Iris pigment epithelial cell (primary cell): Measurements from ENCODE around the gene MARF1.
"Not testable (repeated sequence)": the region's sequence is repeated elsewhere in the genome, so short reads cannot be mapped to it uniquely, and the experiment has no call there.

Experiments used
- DNase-seq: peaks from one replicate; pipeline ENCODE4 v3.0.0-alpha.2; 2011; ENCODE audit warnings: low read depth

The MARF1 gene

DNA sequence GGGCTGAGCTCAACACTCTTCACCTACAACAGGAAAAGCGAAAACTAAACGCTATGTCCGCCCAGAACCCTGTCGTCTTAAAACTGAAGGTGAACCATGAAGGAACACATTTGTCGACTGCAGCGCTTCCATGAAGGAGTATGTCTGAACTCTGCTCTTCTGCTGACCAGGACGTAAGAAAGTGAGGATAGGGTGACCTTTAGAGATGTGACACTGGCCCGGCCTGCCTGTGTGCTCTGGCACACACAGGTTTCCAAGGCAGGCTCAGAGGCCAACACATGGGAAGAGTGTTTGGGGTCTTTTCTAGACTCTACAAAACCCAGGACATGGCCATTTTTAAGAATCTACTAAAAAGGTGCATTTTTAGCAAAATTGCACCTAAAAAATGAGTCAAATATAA lies 21.1 kb downstream of the MARF1 start:
- no peak for DNase-seq

DNA sequence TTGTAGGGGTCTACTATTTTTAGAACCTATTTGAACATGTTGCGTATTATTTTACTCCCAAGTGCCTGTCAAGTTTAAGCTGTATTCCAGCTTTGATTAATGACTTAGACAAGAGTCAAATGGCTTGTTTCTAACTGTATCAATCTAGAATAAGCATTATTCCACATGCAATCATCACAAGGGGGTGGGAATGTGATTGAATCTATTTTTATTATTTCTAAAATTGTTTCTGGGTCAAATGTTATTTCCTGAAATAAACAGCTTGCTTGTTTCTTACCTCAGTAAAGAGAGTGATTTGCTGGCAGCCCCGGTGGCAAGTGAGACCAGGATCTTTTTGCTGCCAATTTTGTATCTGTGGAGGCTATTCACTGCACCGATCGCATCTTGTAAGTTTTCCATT lies 21.5 kb downstream of the MARF1 start:
- DNase-seq = no peak

DNA sequence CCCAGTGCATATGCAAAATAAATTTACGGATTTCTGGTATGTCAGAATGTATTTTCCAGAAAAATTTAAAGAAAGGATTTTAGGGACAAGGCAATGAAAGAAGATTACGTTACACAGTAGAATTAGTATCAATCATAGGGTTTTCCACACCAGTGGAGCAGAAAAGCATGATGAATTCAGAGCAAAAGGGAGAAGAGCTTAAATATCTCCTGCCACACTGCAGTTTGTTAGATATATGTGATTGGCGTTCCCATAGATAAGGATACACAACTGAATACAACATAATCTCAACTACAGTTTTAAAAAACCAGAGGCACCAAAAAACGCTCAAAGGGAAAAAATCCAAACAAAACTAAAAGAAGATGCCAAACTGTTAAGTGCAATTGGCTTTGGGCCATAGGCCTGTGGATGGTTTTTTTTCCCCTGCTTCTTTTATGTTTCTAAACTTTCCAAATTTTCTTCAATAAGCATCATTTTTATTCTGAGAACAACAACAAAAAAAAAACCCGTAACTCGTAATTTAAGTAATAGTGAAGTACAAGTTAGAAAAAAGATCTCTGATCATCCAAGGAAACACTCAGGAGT lies 22.3 kb downstream of the MARF1 start:
- DNase-seq = no peak

DNA sequence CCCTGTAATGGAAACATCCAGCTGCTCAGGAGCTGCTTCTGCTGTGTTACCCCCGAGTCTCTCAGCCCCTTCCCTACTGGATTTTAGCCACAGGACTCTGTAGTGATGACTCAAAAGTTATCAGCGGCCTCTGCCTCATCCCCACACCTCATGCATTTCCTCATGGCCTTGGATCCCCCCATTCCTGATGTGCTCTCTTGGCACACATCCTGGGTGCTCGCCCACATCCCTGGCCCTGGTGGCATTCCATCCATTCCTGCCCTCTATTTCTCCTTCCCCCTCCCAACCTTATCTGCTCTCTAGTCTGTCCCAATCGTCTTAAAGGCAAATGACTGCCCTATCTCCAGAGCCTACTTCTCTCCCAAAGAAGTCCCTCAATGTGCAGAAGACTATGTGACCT lies 24.6 kb downstream of the MARF1 start:
- peak; percentile 80 for DNase-seq

DNA sequence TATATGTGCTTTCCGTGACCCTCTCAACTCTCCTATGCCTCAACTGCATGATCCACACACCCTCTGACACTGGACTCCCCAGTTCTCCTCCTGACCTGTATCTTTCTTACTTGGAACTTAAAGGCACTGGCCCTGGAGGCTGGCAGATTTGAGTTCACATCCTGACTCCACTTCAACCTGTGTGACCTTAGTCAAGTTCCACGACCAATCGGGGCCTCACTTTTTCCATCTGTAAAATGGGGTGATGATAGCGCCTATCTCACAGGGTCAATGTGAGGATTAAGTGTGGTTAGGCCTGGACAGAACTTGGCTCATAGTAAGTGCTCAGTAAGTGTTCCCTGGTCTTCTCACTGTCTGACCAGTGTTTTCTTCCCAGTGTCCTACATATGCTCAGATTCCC lies 25.1 kb downstream of the MARF1 start:
- DNase-seq = no peak

DNA sequence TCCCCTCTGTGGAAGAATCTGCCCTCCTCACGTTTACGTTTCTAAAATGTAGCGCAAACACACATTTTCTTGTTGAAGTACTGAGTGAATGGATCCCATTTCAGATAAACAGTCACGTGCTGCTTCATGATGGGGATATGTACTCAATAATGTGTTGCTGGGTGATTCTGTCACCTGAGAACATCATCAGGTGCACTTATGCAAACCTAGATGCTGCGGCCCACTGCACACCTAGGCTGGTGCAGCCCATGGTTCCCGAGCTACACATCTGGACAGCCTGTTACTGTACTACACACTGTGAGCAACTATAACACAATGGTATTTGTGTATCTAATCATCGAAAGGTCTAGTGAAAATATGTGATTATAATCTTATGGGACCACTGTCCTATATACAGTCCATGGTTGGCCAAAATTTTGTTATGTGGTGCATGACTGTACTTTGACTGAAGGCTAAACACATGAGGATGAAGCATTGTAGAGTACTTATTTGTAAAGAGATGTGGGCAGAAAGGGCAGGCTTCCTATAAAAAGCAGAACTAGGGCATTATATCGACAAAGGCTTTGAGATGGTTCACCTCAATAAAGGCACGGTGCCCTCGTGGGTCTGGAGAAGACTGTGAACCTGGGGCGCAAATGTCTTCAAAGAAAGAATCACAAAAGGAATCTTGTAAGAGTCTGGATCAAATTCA lies 26.3 kb downstream of the MARF1 start:
- DNase-seq = no peak

DNA sequence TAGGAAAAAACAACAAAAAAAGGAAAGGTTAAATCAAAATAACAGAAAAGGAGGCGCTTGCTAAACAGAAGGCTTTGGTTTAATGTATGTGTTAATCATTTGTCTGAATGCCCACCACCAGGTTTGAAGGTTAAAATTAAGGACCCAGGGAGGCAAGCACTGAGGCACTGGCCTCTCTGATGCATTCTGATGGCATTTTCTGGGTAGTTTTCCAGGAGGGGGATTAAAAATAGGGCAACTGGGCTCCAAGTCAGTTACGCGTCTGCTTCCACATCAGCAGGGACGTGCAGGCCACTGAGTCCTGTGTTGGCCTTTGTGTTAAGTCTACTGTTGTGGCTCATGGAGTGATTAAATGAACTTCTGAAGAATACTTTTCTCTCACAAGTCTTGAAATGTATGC lies 26.9 kb downstream of the MARF1 start:
- DNase-seq = no peak

DNA sequence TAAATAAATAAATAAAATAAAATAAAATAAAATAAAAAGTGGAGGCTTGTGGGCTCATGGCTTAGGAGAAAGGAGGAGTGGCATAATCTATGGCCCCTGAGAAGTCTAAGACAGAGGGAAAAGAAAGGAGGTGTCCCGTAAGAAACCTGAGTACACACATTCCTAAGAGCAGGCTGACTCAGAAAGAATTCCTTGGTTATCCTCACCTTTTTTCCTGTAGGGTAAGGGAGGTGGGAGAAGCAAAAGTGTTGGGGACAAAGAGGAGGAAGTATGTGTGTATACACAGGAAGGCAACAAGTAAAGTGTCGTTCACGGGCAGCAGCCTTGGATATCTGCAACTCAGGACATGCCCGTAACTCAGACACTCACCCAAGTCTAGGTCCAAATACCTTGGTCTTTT lies 29.3 kb downstream of the MARF1 start:
- DNase-seq = no peak

DNA sequence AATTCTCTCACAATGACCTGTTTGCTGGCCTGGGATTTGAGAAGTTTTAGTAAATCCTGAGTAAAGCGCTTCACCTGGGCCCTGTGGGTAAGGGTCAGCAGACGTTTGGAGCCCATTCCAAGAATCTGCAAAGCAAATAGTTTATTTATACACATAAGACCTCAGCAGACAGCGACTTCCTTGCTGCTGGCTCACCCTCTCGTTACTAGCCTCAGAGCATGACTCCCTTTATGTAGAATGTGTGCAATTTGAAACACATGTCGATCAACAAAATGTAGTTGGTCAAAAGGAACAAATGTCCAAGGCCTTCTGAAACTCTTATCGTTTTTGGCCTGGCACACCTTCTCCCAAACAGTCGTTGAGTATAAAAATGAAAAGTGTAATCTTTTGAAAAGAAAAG lies 31.3 kb downstream of the MARF1 start:
- peak; percentile 95 for DNase-seq

DNA sequence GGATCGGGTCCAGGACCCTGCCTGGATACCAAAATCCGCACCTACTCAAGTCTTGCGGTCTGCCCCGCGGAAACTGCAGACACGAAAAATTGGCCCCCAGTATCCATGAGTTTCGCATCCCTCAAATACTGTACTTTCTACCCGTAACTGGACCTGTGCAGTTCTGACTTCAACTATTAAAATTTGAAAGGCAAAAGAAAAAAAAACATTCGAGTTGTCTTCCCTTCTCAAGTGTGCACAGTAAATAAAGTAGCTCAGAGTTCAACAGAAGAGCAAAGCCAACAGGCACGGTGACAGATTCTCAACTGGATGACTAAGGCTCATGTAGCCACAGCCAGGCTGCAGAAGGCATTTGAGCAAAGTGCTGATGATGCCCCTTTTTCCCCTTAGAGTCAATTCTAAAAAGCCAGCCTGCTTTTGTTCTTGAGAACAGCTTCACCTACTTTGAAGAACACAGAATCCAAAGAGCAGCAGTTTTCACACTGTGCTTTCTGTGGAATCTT lies 32.5 kb downstream of the MARF1 start:
- DNase-seq = peak; percentile 79

DNA sequence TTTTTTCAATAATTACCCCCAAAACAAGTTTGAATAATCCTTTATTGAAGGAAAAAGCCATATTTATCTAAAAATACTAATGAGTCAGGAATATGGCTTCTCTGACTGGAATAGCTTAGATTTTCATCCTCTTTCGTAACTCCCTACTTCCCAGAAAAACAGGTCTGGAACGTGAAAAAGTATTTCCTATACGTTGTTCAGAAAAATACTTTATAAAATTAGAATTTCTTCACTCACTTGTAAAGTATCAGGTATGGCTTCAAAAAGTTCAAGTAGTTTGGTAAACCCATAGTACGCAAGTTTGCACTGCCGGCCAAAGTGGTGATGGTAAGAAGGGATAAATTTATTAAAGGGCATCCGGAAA lies 33.7 kb downstream of the MARF1 start:
- peak; percentile 63 for DNase-seq

DNA sequence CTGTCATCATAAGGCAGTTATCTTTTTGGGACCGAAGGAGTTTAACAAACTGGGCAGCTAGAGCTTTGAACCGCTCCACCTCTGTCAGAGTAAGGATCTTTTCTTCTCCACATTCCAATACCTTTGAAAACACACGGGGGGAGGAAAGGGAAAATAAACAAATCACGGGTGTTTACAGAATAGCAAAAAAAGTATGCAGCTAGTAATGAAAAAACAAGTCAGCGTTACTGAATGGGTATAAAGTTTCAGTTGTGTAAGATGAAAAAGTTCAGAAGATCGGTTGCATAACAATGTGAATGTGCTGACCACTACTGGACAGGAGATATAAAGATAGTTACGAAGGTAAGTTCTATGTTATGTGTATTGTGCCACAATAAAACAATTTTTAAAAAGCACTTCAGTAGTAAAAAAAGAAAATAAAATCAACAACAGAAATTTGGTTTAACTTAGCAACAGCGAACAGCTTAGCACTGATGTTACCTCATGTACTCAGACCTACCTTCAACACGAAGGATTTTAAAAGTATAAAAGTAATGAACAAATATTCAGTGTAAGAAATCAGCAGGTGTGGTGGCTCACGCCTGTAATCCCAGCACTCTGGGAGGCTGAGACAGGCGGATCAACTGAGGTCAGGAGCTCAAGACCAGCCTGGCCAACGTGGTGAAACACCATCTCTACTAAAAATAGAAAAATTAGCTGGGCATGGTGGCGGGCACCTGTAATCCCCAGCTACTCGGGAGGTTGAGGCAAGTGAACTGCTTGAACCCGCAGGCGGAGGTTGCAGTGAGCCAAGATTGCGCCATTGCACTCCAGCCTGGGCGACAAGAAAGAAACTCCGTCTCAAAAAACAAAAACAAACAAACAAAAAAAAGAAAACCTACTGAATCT lies 34.3 kb downstream of the MARF1 start:
- DNase-seq = peak; percentile 91

DNA sequence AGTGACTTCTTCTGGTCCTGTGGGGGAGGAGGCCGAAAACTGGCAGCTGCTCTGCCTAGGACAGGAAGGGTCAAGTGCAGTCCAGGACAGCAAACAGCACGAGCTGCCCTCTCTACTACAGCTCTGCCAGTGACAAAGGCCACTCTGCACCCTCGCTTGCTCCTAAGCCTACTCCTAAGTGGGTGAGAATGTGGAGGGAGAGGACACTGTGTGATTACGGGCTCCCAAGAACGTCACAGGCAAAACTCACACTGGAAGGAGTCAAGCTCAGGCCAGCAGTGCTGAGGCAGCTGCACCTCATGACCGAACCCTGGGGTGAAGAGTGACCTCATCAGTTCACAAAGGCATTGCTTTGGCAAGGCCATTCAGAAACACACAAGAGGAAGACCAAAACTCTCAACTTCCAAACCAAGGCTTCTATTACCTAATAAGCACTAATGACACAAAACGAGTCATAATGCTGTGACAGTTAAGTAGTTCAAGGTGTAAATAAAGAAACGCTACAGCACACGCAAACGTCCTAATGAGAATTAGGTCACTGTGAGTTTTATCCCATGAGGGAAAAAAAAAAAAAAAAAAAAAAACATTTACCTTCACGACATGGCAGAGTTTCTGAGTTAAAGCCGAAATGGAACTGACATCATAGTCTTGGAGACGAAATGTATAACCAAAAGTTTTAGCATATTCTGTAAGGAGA lies 35.1 kb downstream of the MARF1 start:
- peak; percentile 98 for DNase-seq

DNA sequence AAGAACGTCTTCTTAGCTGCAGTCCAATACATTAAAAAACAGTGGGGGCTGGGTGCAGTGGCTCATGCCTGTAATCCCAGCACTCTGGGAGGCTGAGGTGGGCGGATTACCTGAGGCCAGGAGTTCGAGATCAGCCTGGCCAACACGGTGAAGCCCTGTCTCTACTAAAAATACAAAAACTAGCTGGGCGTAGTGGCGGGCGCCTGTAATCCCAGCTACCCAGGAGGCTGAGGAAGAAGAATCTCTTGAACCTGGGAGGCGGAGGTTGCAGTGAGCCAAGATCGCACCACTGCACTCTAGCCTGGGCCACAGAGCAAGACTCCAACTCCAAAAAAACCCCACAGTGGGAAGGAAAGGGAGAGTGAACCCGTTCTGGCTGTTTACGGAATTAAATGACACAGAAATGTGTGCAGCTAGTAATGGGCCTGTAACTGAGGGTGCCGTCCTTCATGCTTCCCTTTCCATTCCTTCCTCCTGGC lies 35.7 kb downstream of the MARF1 start:
- DNase-seq = not testable (repeated sequence)

DNA sequence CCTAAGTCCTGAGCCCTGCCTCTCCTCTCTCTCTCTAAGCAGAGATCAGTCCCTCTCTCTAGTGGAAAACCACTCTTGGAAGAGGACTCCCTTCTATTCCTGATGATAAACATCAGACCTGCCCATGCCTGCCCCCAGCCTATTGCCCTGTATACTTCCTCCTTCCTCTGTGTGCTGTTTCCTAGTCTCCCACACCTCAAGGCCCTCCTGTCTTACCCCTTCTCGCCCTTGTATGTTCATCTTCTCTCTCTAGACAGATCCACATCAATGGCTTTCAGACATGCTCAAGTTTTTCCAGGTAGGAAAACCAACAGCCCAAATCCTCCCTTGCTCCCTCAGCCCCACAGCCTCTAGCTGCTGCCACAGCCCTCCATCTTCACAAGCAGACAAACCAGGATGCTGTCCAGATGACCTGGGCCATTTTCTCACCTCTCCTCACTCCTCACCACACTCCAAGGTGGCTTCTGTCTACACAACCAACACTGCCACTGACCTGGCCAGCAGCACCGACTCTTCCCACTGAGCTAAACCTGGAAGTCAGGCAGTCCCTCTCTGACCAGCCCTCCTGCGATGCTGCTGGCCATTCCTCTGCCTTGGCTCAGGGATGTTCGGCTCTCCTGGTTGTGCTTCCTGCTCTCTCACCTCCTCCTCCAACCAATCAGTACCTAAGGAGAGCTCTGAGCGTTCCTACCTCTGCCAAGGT lies 36.3 kb downstream of the MARF1 start:
- no peak for DNase-seq

DNA sequence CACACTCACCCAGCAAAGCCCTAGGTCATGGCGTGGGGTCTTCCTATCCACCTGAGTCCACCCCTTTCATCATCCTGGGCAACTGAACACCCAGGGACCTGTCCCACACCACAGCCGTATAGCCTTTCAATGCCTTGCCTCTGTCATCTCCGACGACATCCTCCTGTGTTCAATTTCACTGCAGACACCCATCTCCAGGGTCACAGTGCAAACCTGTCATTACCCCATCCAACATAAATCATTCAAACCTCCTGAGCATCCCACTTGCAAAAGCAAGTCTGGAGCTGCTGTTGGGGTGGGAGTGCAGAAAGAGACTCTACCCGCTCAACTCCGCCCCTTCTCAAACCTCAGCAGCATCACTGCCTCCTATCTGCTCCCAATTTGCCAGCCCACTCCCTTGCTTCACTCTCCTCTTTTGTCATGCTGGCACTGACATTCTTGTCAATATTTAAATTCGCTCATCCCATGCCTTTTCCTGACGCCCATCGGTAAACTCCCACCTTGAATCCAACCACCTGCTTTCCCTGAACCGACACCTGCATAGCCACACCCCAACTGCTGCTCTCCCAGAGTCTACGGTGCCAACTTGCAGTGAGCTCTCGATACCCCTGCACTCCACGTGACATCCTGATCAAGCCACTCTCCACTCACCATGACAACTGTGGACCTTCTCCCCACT lies 37.0 kb downstream of the MARF1 start:
- no peak for DNase-seq

DNA sequence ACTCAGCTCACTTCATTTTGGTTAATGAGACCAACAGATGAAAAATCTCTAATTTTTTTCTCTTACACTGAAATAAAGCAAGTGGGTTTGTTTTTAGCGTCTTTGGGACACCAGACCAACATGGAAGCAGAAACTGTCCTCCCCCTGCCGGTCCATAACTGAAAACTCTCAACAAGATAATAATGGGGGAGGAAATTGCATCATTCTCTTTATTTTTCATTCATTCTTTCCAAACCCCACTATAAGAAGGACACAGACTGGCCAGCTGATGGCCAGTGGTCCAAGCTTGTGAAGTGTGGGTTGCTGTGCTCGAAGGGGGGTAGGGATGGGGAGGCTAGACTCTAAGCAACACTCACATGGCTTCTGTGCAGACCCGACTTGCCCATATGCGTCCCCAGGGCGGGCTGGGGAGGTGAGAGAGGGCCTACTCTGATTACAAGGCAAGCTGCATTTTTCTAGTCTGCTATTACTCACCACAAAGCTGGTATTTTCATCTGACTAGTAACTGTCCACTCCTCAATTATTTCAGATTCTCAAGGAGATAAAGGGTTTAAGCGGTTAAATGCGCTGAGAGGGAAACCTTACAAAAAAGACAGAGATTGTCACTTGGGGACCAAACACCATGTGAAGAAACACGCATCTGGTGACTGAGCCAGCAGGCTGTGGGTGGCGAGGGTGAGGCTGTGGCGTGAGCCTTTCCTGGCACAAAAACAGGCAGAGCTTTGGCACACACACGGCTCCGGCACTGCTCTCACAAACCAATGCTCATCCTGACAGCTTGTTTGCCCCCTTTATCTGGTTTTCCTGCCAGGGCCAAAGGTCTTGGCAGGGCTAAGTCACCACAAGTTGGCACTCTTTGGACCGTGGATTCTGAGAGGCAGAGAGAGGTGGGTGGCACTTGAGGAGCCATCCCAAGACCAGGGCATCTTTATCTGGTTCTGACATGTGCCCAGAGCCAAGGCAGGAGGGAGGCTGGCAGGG lies 38.2 kb downstream of the MARF1 start:
- peak; percentile 67 for DNase-seq

DNA sequence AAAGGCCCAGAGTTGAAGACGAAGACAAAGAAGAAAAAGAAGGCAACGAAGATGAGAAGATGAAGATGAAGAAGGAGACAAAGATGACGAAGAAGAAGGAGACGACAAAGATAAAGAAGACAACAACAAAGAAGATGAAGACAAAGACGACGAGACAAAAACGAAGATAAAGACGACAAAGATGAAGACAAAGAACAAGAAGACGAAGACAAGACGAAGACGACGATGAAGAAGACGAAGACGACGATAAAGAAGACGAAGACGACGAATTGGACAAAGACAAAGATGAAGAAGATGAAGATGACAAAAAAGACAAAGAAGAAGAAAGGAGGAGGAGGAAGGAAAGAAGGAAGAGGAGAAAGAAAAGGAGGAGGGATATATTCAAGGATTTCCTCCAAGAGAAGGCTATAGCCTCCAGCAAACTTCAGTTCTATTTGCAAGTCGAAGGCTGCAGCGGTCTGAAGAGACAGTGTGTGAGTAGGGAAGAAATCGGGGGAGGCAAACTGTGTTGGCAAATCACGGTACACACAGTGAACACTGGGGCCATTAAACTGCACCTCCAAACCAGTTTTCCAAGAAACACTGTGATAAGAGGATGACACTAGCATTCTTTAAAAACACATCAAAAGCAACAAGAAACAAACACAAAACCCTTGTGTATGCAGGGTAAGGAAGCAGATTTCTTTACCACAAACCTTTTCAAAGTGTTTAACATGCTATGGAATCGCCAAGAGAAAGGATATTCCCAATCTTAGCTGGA lies 40.5 kb downstream of the MARF1 start:
- no peak for DNase-seq
